CD4-positive, alpha-beta T cell treated with Interleukin-6 for 4 hours (primary cell): ENCODE results near the gene GLI2.

Experiments
- DNase-seq: peaks from one replicate; pipeline ENCODE4 v3.0.0-alpha.2; 2020; ENCODE audit warnings: mixed read lengths

The GLI2 gene

GRCh38 chr2:120715941-120716340, 19.7 kb upstream of the GLI2 start:
- DNase-seq = no peak

GRCh38 chr2:120716641-120717585, 18.8 kb upstream of the GLI2 start:
- DNase-seq = no peak

- DNase-seq = no peak
These were observed 16.2 kb upstream of the GLI2 start for GRCh38 chr2:120719491-120719890.

GRCh38 chr2:120720231-120720630, 15.4 kb upstream of the GLI2 start:
- DNase-seq = no peak

GRCh38 chr2:120720746-120721375, 14.8 kb upstream of the GLI2 start:
- DNase-seq = no peak

- DNase-seq = no peak
These were observed 13.5 kb upstream of the GLI2 start for GRCh38 chr2:120722246-120722567.

- no peak for DNase-seq
These were observed 12.9 kb upstream of the GLI2 start for GRCh38 chr2:120722568-120723421.

- DNase-seq = no peak
These were observed 9.4 kb upstream of the GLI2 start for GRCh38 chr2:120726245-120726644.

- no peak for DNase-seq
These were observed 6.0 kb upstream of the GLI2 start for GRCh38 chr2:120729406-120730399.

- no peak for DNase-seq
These were observed 4.5 kb upstream of the GLI2 start for GRCh38 chr2:120731175-120731574.

- no peak for DNase-seq
These were observed 3.0 kb upstream of the GLI2 start for GRCh38 chr2:120732506-120733237.

GRCh38 chr2:120733238-120733932, 2.3 kb upstream of the GLI2 start:
- DNase-seq = no peak

GRCh38 chr2:120734930-120735651, 577 bp upstream of the GLI2 start:
- no peak for DNase-seq

GRCh38 chr2:120736202-120736623, 545 bp downstream of the GLI2 start:
- no peak for DNase-seq

- no peak for DNase-seq
These were observed 1.1 kb downstream of the GLI2 start for GRCh38 chr2:120736624-120737339.

- no peak for DNase-seq
These were observed 1.9 kb downstream of the GLI2 start for GRCh38 chr2:120737340-120738101.

- DNase-seq = no peak
These were observed 2.4 kb downstream of the GLI2 start for GRCh38 chr2:120738117-120738516.

GRCh38 chr2:120738786-120739437, 3.2 kb downstream of the GLI2 start:
- no peak for DNase-seq
